ENCODE measurements around the gene PRKAG2.

The PRKAG2 gene

GRCh38 chr7:151710646-151711434 is 166.1 kb downstream of the PRKAG2 start:
- Mint-ChIP-seq H3K27ac (no peak overlapping the region), H3K9me3 (no peaks in the 10 kb centered on the region), H3K4me3 (no peak overlapping the region), H3K4me1 (ENCODE audit: low read depth) (no peaks in the 10 kb centered on the region), H3K36me3 (ENCODE audit: low read depth) (no peaks in the 10 kb centered on the region), H3K27me3 (ENCODE audit: low read depth) (no peaks in the 10 kb centered on the region)
- DNase-seq (ENCODE audit: low spot score): no peak

GRCh38 chr7:151710121-151710640 is 166.7 kb downstream of the PRKAG2 start:
- H3K4me3 Mint-ChIP-seq: no peak overlapping the region
- no peak overlapping the region for H3K27ac Mint-ChIP-seq
- no peaks in the 10 kb centered on the region for H3K27me3 Mint-ChIP-seq (ENCODE audit: low read depth)
- H3K9me3 Mint-ChIP-seq: no peaks in the 10 kb centered on the region
- H3K36me3 Mint-ChIP-seq (ENCODE audit: low read depth): no peaks in the 10 kb centered on the region
- peaks cover 2% of the 10 kb centered on the region for H3K4me1 Mint-ChIP-seq (ENCODE audit: low read depth)
- no peak for DNase-seq (ENCODE audit: low spot score)

DNA sequence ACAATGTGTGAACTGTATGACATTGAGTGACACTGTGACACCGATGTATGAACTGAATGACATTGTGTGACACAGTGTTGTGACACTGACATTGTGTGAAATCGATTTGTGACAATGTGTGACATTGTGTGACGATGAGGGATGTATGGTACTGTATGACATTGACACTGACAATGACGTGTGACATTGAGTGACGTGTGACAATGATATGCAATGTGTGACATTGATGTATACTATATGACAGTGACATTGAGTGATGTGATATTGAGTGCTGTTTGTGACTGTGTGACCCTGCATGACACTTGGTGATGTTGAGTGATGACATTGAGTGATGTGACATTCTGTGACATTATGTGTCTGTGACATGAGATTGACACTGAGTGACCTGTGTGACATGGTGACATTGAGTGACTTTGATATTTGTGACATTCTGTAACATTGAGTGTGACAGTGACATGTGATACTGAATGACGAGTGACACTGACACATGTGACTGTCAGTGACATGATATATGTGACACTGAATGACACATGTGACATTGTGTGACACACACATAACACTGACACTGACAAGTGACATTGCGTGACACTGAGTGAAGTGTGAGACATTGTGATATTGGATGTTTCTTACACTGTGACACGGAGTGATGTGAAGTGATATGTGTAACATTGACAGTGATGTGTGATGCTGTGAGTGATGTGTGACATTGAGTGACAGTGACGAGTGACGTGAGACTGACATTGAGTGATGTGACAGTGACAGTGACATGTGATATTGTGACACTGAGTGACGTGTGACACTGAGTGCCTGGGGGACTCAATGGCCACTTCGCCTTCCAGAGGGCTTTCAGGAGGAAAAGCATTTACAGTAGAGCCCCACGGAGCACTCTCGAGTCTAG is 167.5 kb downstream of the PRKAG2 start:
- H3K4me1 Mint-ChIP-seq (ENCODE audit: low read depth): peaks cover 2% of the 10 kb centered on the region
- no peaks in the 10 kb centered on the region for H3K27me3 Mint-ChIP-seq (ENCODE audit: low read depth)
- H3K36me3 Mint-ChIP-seq (ENCODE audit: low read depth): no peaks in the 10 kb centered on the region
- no peak overlapping the region for H3K27ac Mint-ChIP-seq
- no peaks in the 10 kb centered on the region for H3K9me3 Mint-ChIP-seq
- no peak overlapping the region for H3K4me3 Mint-ChIP-seq
- no peak for DNase-seq (ENCODE audit: low spot score)

GRCh38 chr7:151708610-151709009 is 168.3 kb downstream of the PRKAG2 start:
- Mint-ChIP-seq H3K36me3 (ENCODE audit: low read depth) (no peaks in the 10 kb centered on the region), H3K4me1 (ENCODE audit: low read depth) (peaks cover 2% of the 10 kb centered on the region), H3K4me3 (no peak overlapping the region), H3K9me3 (no peaks in the 10 kb centered on the region), H3K27ac (no peak overlapping the region), H3K27me3 (ENCODE audit: low read depth) (no peaks in the 10 kb centered on the region)
- no peak for DNase-seq (ENCODE audit: low spot score)

- H3K4me1 Mint-ChIP-seq (ENCODE audit: low read depth): peaks cover 2% of the 10 kb centered on the region
- no peaks in the 10 kb centered on the region for H3K36me3 Mint-ChIP-seq (ENCODE audit: low read depth)
- no peak overlapping the region for H3K27ac Mint-ChIP-seq
- no peaks in the 10 kb centered on the region for H3K27me3 Mint-ChIP-seq (ENCODE audit: low read depth)
- H3K9me3 Mint-ChIP-seq: no peaks in the 10 kb centered on the region
- H3K4me3 Mint-ChIP-seq: no peak overlapping the region
- no peak for DNase-seq (ENCODE audit: low spot score)
Observed at GRCh38 chr7:151707757-151708156, 169.2 kb downstream of the PRKAG2 start.

GRCh38 chr7:151707105-151707469 is 169.8 kb downstream of the PRKAG2 start:
- no peak overlapping the region for H3K27ac Mint-ChIP-seq
- no peaks in the 10 kb centered on the region for H3K36me3 Mint-ChIP-seq (ENCODE audit: low read depth)
- H3K4me1 Mint-ChIP-seq (ENCODE audit: low read depth): peaks cover 2% of the 10 kb centered on the region
- no peak for DNase-seq (ENCODE audit: low spot score)
- no peaks in the 10 kb centered on the region for H3K27me3 Mint-ChIP-seq (ENCODE audit: low read depth)
- no peaks in the 10 kb centered on the region for H3K9me3 Mint-ChIP-seq
- no peak overlapping the region for H3K4me3 Mint-ChIP-seq

- H3K27ac Mint-ChIP-seq: no peak overlapping the region
- H3K9me3 Mint-ChIP-seq: no peaks in the 10 kb centered on the region
- H3K4me3 Mint-ChIP-seq: no peak overlapping the region
- no peak for DNase-seq (ENCODE audit: low spot score)
- no peaks in the 10 kb centered on the region for H3K36me3 Mint-ChIP-seq (ENCODE audit: low read depth)
- no peaks in the 10 kb centered on the region for H3K27me3 Mint-ChIP-seq (ENCODE audit: low read depth)
- H3K4me1 Mint-ChIP-seq (ENCODE audit: low read depth): peaks cover 2% of the 10 kb centered on the region
Observed at GRCh38 chr7:151706277-151707104, 170.4 kb downstream of the PRKAG2 start.

DNA sequence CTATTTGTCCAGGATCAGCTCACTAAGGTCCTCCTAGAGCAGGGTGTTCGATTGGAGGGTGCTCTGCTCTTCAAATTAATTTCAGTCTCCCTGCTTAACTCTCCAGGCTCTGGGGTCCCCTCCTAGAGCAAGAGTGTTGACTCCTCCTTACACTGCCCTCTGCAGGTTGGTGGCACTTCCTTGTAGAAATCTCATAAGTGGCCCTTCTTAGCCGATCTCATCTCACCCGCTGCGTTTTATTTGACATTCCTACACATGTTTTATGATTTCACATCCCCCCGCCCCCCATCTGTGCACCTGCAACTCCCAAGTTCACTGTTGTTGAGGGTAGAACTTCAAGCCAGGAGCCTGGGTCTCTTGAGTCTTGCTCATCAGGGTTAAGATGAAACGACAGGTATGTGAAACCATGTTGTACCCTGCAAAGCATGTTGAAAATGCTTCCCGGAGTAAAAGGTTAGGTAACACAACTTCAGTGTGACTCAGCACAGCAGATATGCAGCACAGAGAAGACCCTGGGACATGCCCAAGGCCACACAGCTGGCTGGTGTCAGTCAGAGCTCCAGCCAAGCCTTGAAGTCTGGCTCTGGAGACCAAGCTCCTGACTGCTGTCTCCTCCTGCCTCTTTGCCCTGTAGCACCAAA is 171.2 kb downstream of the PRKAG2 start:
- H3K36me3 Mint-ChIP-seq (ENCODE audit: low read depth): no peaks in the 10 kb centered on the region
- no peak overlapping the region for H3K4me3 Mint-ChIP-seq
- H3K27me3 Mint-ChIP-seq (ENCODE audit: low read depth): no peaks in the 10 kb centered on the region
- no peak for DNase-seq (ENCODE audit: low spot score)
- H3K4me1 Mint-ChIP-seq (ENCODE audit: low read depth): peaks cover 2% of the 10 kb centered on the region
- H3K27ac Mint-ChIP-seq: no peak overlapping the region
- no peaks in the 10 kb centered on the region for H3K9me3 Mint-ChIP-seq

DNA sequence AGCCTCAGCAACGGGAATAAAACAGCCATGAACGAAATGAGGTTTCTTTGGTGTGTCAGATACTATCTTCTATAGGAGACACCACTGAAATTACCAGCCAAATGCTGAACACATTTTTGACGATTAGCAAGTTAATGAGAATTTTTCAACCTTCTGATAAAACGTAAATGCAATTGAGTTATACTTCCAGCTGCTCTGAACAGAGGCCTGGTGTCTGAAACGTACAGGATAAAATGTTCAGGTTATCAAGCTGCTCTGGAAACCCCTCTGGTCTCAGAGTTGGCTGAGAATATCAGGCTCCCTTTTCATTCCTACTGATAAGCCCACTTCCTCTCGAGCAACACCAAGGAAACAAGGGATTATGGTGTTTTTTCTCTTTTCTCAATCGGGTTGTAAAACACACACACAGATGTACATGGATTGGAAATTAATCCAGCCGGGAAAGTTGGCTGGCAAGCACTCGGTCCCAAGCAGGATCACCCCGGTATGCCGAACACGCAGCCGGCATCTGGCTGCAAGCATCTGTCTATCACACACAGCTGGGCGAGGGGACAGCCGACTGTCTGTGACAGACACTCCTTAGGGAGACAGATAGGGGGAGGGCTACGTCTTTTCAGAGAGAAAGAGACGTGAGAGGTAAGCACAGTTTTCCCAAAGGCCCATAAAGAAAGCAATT is 171.8 kb downstream of the PRKAG2 start:
- no peak for DNase-seq (ENCODE audit: low spot score)
- H3K4me3 Mint-ChIP-seq: no peak overlapping the region

GRCh38 chr7:151704299-151704959 is 172.5 kb downstream of the PRKAG2 start:
- no peaks in the 10 kb centered on the region for H3K9me3 Mint-ChIP-seq

More for the DNA sequence above, 171.8 kb downstream of the PRKAG2 start:
- Mint-ChIP-seq H3K4me1 (ENCODE audit: low read depth) (peaks cover 2% of the 10 kb centered on the region), H3K27me3 (ENCODE audit: low read depth) (no peaks in the 10 kb centered on the region), H3K27ac (no peak overlapping the region), H3K9me3 (no peaks in the 10 kb centered on the region), H3K36me3 (ENCODE audit: low read depth) (no peaks in the 10 kb centered on the region)

GRCh38 chr7:151702961-151703360 is 174.0 kb downstream of the PRKAG2 start:
- no peak overlapping the region for H3K4me3 Mint-ChIP-seq
- H3K27ac Mint-ChIP-seq: no peak overlapping the region
- no peaks in the 10 kb centered on the region for H3K36me3 Mint-ChIP-seq (ENCODE audit: low read depth)
- no peaks in the 10 kb centered on the region for H3K27me3 Mint-ChIP-seq (ENCODE audit: low read depth)
- DNase-seq (ENCODE audit: low spot score): no peak
- no peaks in the 10 kb centered on the region for H3K9me3 Mint-ChIP-seq
- H3K4me1 Mint-ChIP-seq (ENCODE audit: low read depth): peaks cover 2% of the 10 kb centered on the region

More at GRCh38 chr7:151704299-151704959, 172.5 kb downstream of the PRKAG2 start:
- Mint-ChIP-seq H3K36me3 (ENCODE audit: low read depth) (no peaks in the 10 kb centered on the region), H3K27me3 (ENCODE audit: low read depth) (no peaks in the 10 kb centered on the region), H3K4me1 (ENCODE audit: low read depth) (peaks cover 2% of the 10 kb centered on the region), H3K4me3 (no peak overlapping the region), H3K27ac (no peak overlapping the region)
- DNase-seq (ENCODE audit: low spot score): no peak

DNA sequence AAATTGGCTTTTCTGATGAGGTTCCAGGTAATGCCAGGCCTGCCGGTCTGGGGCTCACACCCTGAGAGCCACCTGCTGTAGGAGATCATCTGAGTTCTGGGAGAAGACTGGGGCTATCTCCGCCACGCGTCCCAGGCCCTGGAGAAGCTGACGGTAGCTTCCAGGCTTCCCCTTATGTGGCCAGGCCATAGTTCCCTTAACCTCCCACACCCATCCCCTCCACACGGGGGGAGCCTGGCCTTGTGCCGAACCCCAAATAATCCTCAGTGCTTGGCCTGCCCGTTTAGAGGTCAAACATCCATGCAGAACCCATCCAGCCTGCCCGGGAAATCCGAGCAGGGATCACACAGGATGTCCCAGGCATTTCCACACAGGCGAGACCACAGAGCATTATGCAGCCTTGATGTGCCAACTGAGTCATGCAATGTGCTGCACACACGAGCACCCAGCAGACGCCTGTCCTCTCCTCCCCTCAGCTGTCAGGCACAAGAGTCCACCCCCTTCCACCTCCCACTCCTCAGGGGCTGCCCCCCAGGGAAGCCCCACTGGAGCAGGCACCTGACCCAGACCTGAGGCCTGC is 176.2 kb downstream of the PRKAG2 start:
- H3K4me3 Mint-ChIP-seq: no peak overlapping the region
- no peaks in the 10 kb centered on the region for H3K36me3 Mint-ChIP-seq (ENCODE audit: low read depth)
- H3K4me1 Mint-ChIP-seq (ENCODE audit: low read depth): peaks cover under 1% of the 10 kb centered on the region

More for the DNA sequence above, 176.2 kb downstream of the PRKAG2 start:
- no peak overlapping the region for H3K27ac Mint-ChIP-seq
- no peak for DNase-seq (ENCODE audit: low spot score)
- no peaks in the 10 kb centered on the region for H3K27me3 Mint-ChIP-seq (ENCODE audit: low read depth)
- H3K9me3 Mint-ChIP-seq: no peaks in the 10 kb centered on the region

Measured in T-helper 2 cell treated with Interferon-gamma antibody and Interleukin-4, amounts not matched to agents 5 μg/mL and 100 μg/mL, for 36 hours (primary cell).